Ramos (cell line): Measurements from ENCODE around the gene GATB.

Source experiments
- in situ Hi-C: fragments of 300-500 bp; cut with MboI; formaldehyde crosslinking; loops from one replicate; pipeline ENCODE4 v1.14.3; 2022; ENCODE audit warnings: low sequenced_read_pairs; ENCODE audit not compliant: unreplicated experiment

GATB gene

GRCh38 chr4:151785484-151786157 is 24.8 kb upstream of the GATB start:
- in situ Hi-C loops: no loop called here

- in situ Hi-C loops: no loop called here
Observed at GRCh38 chr4:151784706-151785105, 23.9 kb upstream of the GATB start.

GRCh38 chr4:151783867-151784266 is 23.1 kb upstream of the GATB start:
- in situ Hi-C loops: no loop called here

- in situ Hi-C loops: no loop called here
Observed at GRCh38 chr4:151782296-151782695, 21.5 kb upstream of the GATB start.

- in situ Hi-C loops: no loop called here
Observed at GRCh38 chr4:151781026-151781425, 20.2 kb upstream of the GATB start.

GRCh38 chr4:151777471-151777870 is 16.7 kb upstream of the GATB start:
- in situ Hi-C loops: no loop called here

- in situ Hi-C loops: no loop called here
Observed at GRCh38 chr4:151774324-151774723, 13.5 kb upstream of the GATB start.

GRCh38 chr4:151772274-151772673 is 11.5 kb upstream of the GATB start:
- in situ Hi-C loops: no loop called here

GRCh38 chr4:151771664-151772063 is 10.9 kb upstream of the GATB start:
- in situ Hi-C loops: no loop called here

- in situ Hi-C loops: no loop called here
Observed at GRCh38 chr4:151770154-151770553, 9.3 kb upstream of the GATB start.

GRCh38 chr4:151768835-151769234 is 8.0 kb upstream of the GATB start:
- in situ Hi-C loops: no loop called here

GRCh38 chr4:151766691-151767090 is 5.9 kb upstream of the GATB start:
- in situ Hi-C loops: no loop called here

GRCh38 chr4:151760002-151760401 is 805 bp downstream of the GATB start:
- in situ Hi-C loops: no loop called here

- in situ Hi-C loops: no loop called here
Observed at GRCh38 chr4:151753056-151753455, 7.8 kb downstream of the GATB start.

- in situ Hi-C loops: no loop called here
Observed at GRCh38 chr4:151750156-151750555, 10.7 kb downstream of the GATB start.

GRCh38 chr4:151745481-151746231 is 15.2 kb downstream of the GATB start:
- in situ Hi-C loops: no loop called here

GRCh38 chr4:151744614-151745013 is 16.2 kb downstream of the GATB start:
- in situ Hi-C loops: no loop called here

- in situ Hi-C loops: no loop called here
Observed at GRCh38 chr4:151743894-151744293, 16.9 kb downstream of the GATB start.

GRCh38 chr4:151743128-151743854 is 17.5 kb downstream of the GATB start:
- in situ Hi-C loops: no loop called here

- in situ Hi-C loops: no loop called here
Observed at GRCh38 chr4:151738720-151739517, 21.9 kb downstream of the GATB start.
